Ishikawa (cell line): ENCODE data around the gene KRT1.

ENCODE experiments used
- CEBPB ChIP-seq: IDR thresholded peaks from 2 replicates; pipeline ENCODE4 v1.6.1; 2012
- CREB1 ChIP-seq: IDR thresholded peaks from 2 replicates; pipeline ENCODE4 v1.6.1; 2012; ENCODE audit warnings: low read depth
- EGR1 ChIP-seq: IDR thresholded peaks from 2 replicates; pipeline ENCODE4 v1.6.1; 2012
- EP300 ChIP-seq: IDR thresholded peaks from 2 replicates; pipeline ENCODE4 v1.6.1; 2012; ENCODE audit warnings: borderline replicate concordance
- FOXM1 ChIP-seq: IDR thresholded peaks from 2 replicates; pipeline ENCODE4 v1.6.1; 2012; ENCODE audit warnings: low read depth, borderline replicate concordance
- MAX ChIP-seq: IDR thresholded peaks from 2 replicates; pipeline ENCODE4 v1.6.1; 2012
- NFIC ChIP-seq: IDR thresholded peaks from 2 replicates; pipeline ENCODE4 v1.6.1; 2012
- RAD21 ChIP-seq: IDR thresholded peaks from 2 replicates; pipeline ENCODE4 v1.6.1; 2012; ENCODE audit warnings: low read depth
- REST ChIP-seq: IDR thresholded peaks from 2 replicates; pipeline ENCODE4 v1.6.1; 2012; ENCODE audit warnings: low read depth, mild to moderate bottlenecking
- TAF1 ChIP-seq: IDR thresholded peaks from 2 replicates; pipeline ENCODE4 v1.6.1; 2012; ENCODE audit warnings: low read depth, mild to moderate bottlenecking
- TCF12 ChIP-seq: IDR thresholded peaks from 2 replicates; pipeline ENCODE4 v1.6.1; 2012; ENCODE audit warnings: low read depth
- TEAD4 ChIP-seq: IDR thresholded peaks from 2 replicates; pipeline ENCODE4 v1.6.1; 2012
- USF1 ChIP-seq: IDR thresholded peaks from 2 replicates; pipeline ENCODE4 v1.6.1; 2012
- YY1 ChIP-seq: IDR thresholded peaks from 2 replicates; pipeline ENCODE4 v1.6.1; 2012; ENCODE audit warnings: low read depth
- ZBTB7A ChIP-seq: IDR thresholded peaks from 2 replicates; pipeline ENCODE4 v1.6.1; 2012; ENCODE audit warnings: low read depth

KRT1 gene

GRCh38 chr12:52667509-52667908, 12.7 kb downstream of the KRT1 start:
- TF ChIP-seq RAD21 (peak; percentile 68), CREB1 (no peak), REST (no peak), CEBPB (no peak), USF1 (no peak), ZBTB7A (no peak)

- TF ChIP-seq NFIC (0 out of 2 replicates have a peak, but pooled peaks have one; percentile 8), TCF12 (no peak)
Observed at GRCh38 chr12:52666471-52666870, 13.7 kb downstream of the KRT1 start.

- no peak for TF ChIP-seq TCF12
- no peak for TF ChIP-seq NFIC
- TF ChIP-seq CREB1, result no peak
- no peak for TF ChIP-seq TAF1
- no peak for TF ChIP-seq FOXM1
- TF ChIP-seq MAX, result no peak
- TF ChIP-seq TEAD4, result no peak
- TF ChIP-seq EP300, result no peak
- no peak for TF ChIP-seq USF1
- TF ChIP-seq YY1, result no peak
- no peak for TF ChIP-seq REST
- TF ChIP-seq ZBTB7A, result no peak
- no peak for TF ChIP-seq RAD21
- TF ChIP-seq EGR1, result no peak
- no peak for TF ChIP-seq CEBPB
Observed at GRCh38 chr12:52663420-52663819, 16.8 kb downstream of the KRT1 start.

GRCh38 chr12:52662918-52663229, 17.3 kb downstream of the KRT1 start:
- TF ChIP-seq NFIC (no peak), EGR1 (no peak), CEBPB (no peak), FOXM1 (no peak), ZBTB7A (no peak), REST (no peak), USF1 (no peak), CREB1 (no peak)

GRCh38 chr12:52662093-52662917, 17.9 kb downstream of the KRT1 start:
- no peak for TF ChIP-seq YY1
- no peak for TF ChIP-seq TCF12
- no peak for TF ChIP-seq TEAD4
- no peak for TF ChIP-seq ZBTB7A
- TF ChIP-seq CREB1, result no peak
- TF ChIP-seq EP300, result no peak
- TF ChIP-seq TAF1, result no peak
- TF ChIP-seq USF1, result no peak
